Adrenal gland (tissue), 5 donors: ENCODE measurements around the gene EXOC3.

Source experiments
- CTCF ChIP-seq, 6 experiments: fragments of 450-650 bp in 4 of 6; fragments of 200-600 bp in 2 of 6; sonication (generic) in 1 of 6; IDR thresholded peaks; 1 replicate in 5 of 6; 2 replicates in 1 of 6; pipeline versions ENCODE4 v1.5.1 to v1.8.0; 2016 to 2021; ENCODE audit warnings: antibody characterized with exemption in 6 of 6, mild to moderate bottlenecking in 2 of 6, moderate library complexity in 1 of 6
- POLR2A ChIP-seq, 2 donors: fragments of 450-650 bp; IDR thresholded peaks; one replicate each; pipeline ENCODE4 v1.6.1; 2017; ENCODE audit warnings: antibody characterized with exemption in 2 of 2, mild to moderate bottlenecking in 2 of 2, moderate library complexity in 1 of 2
- donor health status: DM: no; HTN: no; CAD: no.

DNA sequence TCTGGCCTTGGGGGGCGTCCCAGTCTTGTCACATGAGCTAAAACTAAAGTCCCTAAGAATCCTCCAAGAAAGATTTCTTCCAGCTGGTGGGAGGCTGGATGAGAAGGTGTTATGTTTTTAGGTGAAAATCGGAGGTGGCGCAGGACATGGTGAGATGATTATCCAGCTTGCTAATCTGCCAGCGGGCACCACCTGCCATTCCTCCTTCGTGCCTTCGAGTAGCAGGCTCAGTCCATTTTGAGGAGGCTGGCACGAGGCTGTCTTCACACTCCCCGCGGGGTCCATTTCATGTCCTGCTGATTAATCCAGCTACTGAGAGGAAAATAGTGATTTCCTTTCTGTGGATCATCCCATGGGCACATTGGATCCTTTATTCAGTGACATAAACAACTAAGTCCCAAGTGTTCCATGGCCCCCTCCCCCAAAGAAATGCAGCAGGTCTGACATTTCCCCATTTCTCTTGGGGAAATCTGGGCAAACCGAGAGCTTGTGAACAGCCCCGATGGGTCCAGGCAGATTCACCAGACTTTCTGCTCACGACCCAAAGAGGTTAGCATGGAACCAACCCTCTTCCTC is 38.2 kb upstream of the EXOC3 start:
- TF ChIP-seq CTCF (IDR thresholded peaks at IDR 0.05) (no peak), POLR2A (IDR thresholded peaks at IDR 0.05) (no peak)
